Vagina (tissue), 2 donors: ENCODE data around the gene GPR42.

Experiments
- CTCF ChIP-seq, 3 experiments: fragments of 450-650 bp in 2 of 3; fragments of 200-600 bp in 1 of 3; sonication (generic) in 1 of 3; IDR thresholded peaks; one replicate each; pipeline ENCODE4 v1.5.1; 2017 to 2019; ENCODE audit warnings: antibody characterized with exemption in 3 of 3, mild to moderate bottlenecking in 2 of 3, moderate library complexity in 2 of 3
- POLR2A ChIP-seq, 2 donors: fragments of 450-650 bp; IDR thresholded peaks; one replicate each; pipeline ENCODE4 v1.6.1; 2017; ENCODE audit warnings: antibody characterized with exemption in 2 of 2, mild to moderate bottlenecking in 2 of 2, moderate library complexity in 2 of 2
- POLR2AphosphoS5 ChIP-seq, 2 donors: sonication (generic); formaldehyde crosslinking; IDR thresholded peaks; one replicate each; pipeline ENCODE4 v1.9.0; 2017; ENCODE audit warnings: antibody characterized with exemption in 2 of 2, mild to moderate bottlenecking in 2 of 2, low read depth in 1 of 2; ENCODE audit not compliant: insufficient read depth in 1 of 2

GRCh38 chr19:35399948-35400772 lies 29.3 kb downstream of the GPR42 start:
- TF ChIP-seq POLR2A (IDR thresholded peaks at IDR 0.05) (no peak), CTCF (IDR thresholded peaks at IDR 0.05) (no peak), POLR2AphosphoS5 (IDR thresholded peaks at IDR 0.05; ENCODE audit: insufficient read depth in 1 of 2, low read depth in 1 of 2) (no peak)
